ENCODE measurements around the gene NR5A2. TPM values are rescaled to one million over a fixed set of nuclear protein-coding genes. Genes with fewer than 3 reads are reported as not detected.

NR5A2 gene
- total and polyA plus RNA-seq, 2 donors from 2014 or later = 0.13 to 6.3 TPM

DNA sequence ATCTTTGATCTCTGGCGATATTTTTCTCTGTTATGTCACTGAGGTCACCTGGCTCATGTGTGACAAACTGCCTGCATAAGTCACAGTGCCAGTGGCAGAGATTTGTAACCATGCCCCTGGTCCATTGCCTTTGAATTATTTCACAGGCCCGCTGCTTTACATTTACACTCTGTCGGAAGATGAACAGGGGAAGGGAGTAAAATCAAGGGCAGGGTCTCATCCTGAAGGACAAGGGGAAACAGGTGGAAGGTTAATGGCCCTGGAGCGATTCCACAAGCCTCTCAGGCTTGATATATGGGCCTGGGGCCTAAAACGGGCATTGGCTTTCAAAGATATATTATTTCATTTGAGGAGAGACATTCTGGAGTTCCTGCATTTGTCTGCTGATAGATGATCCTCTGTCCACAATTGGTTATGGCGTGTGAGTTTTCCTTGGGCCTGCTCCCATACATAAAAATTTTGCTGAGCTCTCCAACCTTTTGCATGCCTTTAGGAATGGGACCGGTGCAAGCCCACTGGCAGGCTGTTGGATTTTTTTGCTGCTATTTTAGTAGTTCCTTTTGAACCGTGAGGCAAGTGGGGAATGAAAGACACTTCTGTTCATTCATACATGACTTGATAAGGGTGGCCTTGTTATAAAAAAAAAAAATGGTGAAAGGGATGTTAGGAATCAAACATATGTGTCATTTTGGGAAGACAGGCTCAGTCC lies 51.9 kb downstream of the NR5A2 start:
- Histone ChIP-seq H3K27me3 (ENCODE audit: control insufficient read depth, insufficient read depth, low read length) (peaks cover 19% of the 10 kb centered on the region), H3K9ac (ENCODE audit: low read length in 3 of 3) (no peak overlapping the region), H3K9me3 (ENCODE audit: control insufficient read depth in 2 of 3, insufficient read depth in 1 of 3, low read length in 3 of 3) (no peaks in the 10 kb centered on the region), H3K4me1 (ENCODE audit: control insufficient read depth in 2 of 3, insufficient read depth in 2 of 3, low read depth in 1 of 3, low read length in 3 of 3) (no peaks in the 10 kb centered on the region), H3K4me3 (ENCODE audit: low read length in 3 of 3) (no peak overlapping the region), H3K36me3 (ENCODE audit: control insufficient read depth in 2 of 3, insufficient read depth in 3 of 3, low read length in 3 of 3) (no peaks in the 10 kb centered on the region), H3K27ac (ENCODE audit: low read depth in 2 of 2, low read length in 2 of 2) (no peak overlapping the region)
- FAIRE-seq = no peak
- TF ChIP-seq, protein P1, sequence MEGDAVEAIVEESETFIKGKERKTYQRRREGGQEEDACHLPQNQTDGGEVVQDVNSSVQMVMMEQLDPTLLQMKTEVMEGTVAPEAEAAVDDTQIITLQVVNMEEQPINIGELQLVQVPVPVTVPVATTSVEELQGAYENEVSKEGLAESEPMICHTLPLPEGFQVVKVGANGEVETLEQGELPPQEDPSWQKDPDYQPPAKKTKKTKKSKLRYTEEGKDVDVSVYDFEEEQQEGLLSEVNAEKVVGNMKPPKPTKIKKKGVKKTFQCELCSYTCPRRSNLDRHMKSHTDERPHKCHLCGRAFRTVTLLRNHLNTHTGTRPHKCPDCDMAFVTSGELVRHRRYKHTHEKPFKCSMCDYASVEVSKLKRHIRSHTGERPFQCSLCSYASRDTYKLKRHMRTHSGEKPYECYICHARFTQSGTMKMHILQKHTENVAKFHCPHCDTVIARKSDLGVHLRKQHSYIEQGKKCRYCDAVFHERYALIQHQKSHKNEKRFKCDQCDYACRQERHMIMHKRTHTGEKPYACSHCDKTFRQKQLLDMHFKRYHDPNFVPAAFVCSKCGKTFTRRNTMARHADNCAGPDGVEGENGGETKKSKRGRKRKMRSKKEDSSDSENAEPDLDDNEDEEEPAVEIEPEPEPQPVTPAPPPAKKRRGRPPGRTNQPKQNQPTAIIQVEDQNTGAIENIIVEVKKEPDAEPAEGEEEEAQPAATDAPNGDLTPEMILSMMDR (IDR thresholded peaks at IDR 0.05; ENCODE audit: borderline replicate concordance, extremely low read depth, insufficient read depth) = no peak
- intact Hi-C loops (cut with DNase I) = no loop called here
- DNase-seq = peak in 3 of 5 donors; percentile 46 to 67 (median 53)

DNA sequence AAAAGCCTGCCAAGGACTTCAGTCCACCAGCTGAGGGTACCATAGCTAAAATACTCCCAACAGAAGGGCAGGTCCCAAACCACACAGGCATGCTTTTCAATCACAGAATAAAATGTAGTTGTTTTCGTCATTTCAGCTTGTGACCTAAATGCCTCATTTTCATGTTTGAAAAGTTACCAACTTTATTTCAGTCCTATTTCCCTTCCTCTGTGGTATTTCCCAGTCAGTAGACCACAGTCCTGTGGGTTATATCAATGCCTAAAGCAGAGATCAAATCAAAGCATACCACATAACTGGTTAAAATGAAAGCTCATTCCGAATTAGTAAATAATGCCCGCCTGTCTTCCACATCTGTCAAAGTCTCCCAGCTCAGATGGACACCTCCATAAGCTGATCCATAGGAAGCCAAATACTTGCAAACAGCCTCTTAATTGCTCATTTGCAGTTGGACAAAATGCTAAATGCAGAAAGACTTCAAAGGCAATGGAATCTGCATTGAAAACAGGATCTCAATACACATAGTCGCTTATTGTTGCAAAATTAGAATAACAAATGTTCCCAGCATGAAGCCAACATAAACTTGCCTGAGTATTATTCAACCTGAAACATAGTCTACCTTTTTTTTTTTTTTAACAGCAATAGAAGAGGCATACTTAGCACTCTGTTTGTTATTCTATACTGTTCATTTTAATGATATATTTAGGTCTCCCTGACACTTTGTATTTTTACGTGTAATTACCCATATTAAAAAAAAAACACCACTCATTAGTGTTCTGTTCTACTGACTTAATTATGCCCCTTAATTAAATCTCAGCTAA lies 53.9 kb downstream of the NR5A2 start:
- Histone ChIP-seq H3K9me3 (ENCODE audit: control insufficient read depth in 2 of 3, insufficient read depth in 1 of 3, low read length in 3 of 3) (no peaks in the 10 kb centered on the region), H3K36me3 (ENCODE audit: control insufficient read depth in 2 of 3, insufficient read depth in 3 of 3, low read length in 3 of 3) (no peaks in the 10 kb centered on the region), H3K27ac (ENCODE audit: low read depth in 2 of 2, low read length in 2 of 2) (no peak overlapping the region), H3K27me3 (ENCODE audit: control insufficient read depth, insufficient read depth, low read length) (peaks cover 10% of the 10 kb centered on the region), H3K4me1 (ENCODE audit: control insufficient read depth in 2 of 3, insufficient read depth in 2 of 3, low read depth in 1 of 3, low read length in 3 of 3) (no peaks in the 10 kb centered on the region), H3K9ac (ENCODE audit: low read length in 3 of 3) (no peak overlapping the region), H3K4me3 (ENCODE audit: low read length in 3 of 3) (no peak overlapping the region)
- DNase-seq (no peak), FAIRE-seq (no peak)
- TF ChIP-seq, protein P1 (IDR thresholded peaks at IDR 0.05; ENCODE audit: borderline replicate concordance, extremely low read depth, insufficient read depth) = no peak
- intact Hi-C loops (cut with DNase I) = no loop called here

DNA sequence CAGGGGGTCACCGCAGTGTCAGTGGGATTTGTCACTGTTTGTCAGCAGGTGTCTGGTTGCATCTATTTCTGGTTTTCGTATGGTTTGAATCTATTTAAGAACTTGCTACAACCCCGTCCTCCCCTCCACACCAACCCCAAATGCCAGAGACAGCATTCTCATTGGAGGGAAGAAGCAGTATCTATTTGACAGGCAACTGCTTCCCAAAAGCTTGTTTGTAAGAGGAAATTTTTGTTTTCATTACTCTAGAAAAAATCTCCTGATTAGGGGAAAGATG lies 54.4 kb downstream of the NR5A2 start:
- no peak for FAIRE-seq
- Histone ChIP-seq H3K4me1 (ENCODE audit: control insufficient read depth in 2 of 3, insufficient read depth in 2 of 3, low read depth in 1 of 3, low read length in 3 of 3) (no peaks in the 10 kb centered on the region), H3K27ac (ENCODE audit: low read depth in 2 of 2, low read length in 2 of 2) (no peak overlapping the region), H3K36me3 (ENCODE audit: control insufficient read depth in 2 of 3, insufficient read depth in 3 of 3, low read length in 3 of 3) (no peaks in the 10 kb centered on the region), H3K27me3 (ENCODE audit: control insufficient read depth, insufficient read depth, low read length) (peaks cover 10% of the 10 kb centered on the region), H3K4me3 (ENCODE audit: low read length in 3 of 3) (no peak overlapping the region), H3K9me3 (ENCODE audit: control insufficient read depth in 2 of 3, insufficient read depth in 1 of 3, low read length in 3 of 3) (no peaks in the 10 kb centered on the region), H3K9ac (ENCODE audit: low read length in 3 of 3) (no peak overlapping the region)
- intact Hi-C loops (cut with DNase I) = no loop called here
- TF ChIP-seq, protein P1 (IDR thresholded peaks at IDR 0.05; ENCODE audit: borderline replicate concordance, extremely low read depth, insufficient read depth) = no peak
- no peak for DNase-seq
